ENCODE data around the gene SLC13A2. TPM values are rescaled to one million over a fixed set of nuclear protein-coding genes. Genes with fewer than 3 reads are reported as not detected.

SLC13A2 gene
- total RNA-seq, 1 experiment from 2014 or later, result not detected

DNA sequence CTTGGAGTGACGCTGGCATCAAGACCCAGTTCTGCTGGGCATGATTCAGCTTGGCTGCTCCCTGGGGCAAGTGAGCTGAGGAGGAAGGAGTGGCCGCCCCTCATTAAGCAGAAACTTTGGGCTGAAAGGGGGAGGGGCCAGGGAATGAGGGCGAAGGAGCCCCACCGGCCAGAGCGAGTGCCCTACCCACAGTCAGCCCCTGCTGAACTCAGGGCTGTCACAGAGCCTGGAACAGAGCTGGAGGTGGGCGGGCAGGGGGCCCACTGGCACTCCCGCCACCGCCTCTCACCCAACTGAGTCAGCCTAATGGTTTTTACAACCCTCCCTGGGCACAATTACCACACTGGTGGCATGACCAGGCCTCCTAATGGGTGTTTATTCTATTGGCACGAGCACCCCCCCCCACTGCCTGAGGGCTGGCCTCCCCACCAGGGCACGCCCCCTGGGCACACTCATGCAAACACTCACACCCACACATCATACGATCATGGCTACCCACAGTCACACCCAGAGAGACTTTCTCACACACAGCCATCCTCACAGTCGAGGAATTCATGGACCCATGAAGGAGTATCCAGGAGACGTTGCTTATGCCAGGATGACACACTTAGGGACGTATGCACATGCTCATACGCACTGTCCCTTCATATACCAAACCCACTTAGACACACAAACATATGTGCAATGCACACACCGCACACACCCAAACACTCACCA, 59.8 kb downstream of the SLC13A2 start:
- no CpG with 5 or more reads among the region's 16 CpGs for WGBS (ENCODE audit: extremely low coverage, insufficient read length, low lambda C conversion rate)
- DNase-seq, result no peak
- no peaks in the 10 kb centered on the region for H3K23me2 ChIP-seq (ENCODE audit: insufficient read length, low read depth, low read length, poor library complexity, severe bottlenecking)
- no peak overlapping the region for H2BK120ac ChIP-seq (ENCODE audit: low read depth, low read length, poor library complexity, severe bottlenecking)
- H4K91ac ChIP-seq (ENCODE audit: insufficient read length, low read depth, low read length), result no peak overlapping the region
- no peak overlapping the region for H3K23ac ChIP-seq (ENCODE audit: insufficient read length, low read depth, low read length)
- no peaks in the 10 kb centered on the region for H3K79me2 ChIP-seq (ENCODE audit: insufficient read depth, low read length)
- H3K18ac ChIP-seq (ENCODE audit: insufficient read length, low read depth, low read length), result no peak overlapping the region
- no peaks in the 10 kb centered on the region for H3K9me3 ChIP-seq (ENCODE audit: control insufficient read depth, low read depth, low read length)
- H4K5ac ChIP-seq (ENCODE audit: insufficient read length, low read depth, low read length), result no peak overlapping the region
- no peak overlapping the region for H2AFZ ChIP-seq (ENCODE audit: low read length)
- H3K27me3 Mint-ChIP-seq (ENCODE audit: low read depth), result peaks cover 12% of the 10 kb centered on the region
- no peak overlapping the region; a peak in 1 of 5 replicates for H3K4me3 Mint-ChIP-seq
- H2BK20ac ChIP-seq (ENCODE audit: low read depth, low read length, poor library complexity, severe bottlenecking), result no peak overlapping the region
- H3K27me3 ChIP-seq (ENCODE audit: insufficient read depth, low read length), result no peaks in the 10 kb centered on the region
- no peak overlapping the region for H3K9ac ChIP-seq (ENCODE audit: extremely low read depth, insufficient read length, low read length)
- peak overlapping the region in 1 of 3 experiments; percentile 43; a peak in 2 of 7 replicates for H3K27ac Mint-ChIP-seq
- H4K8ac ChIP-seq (replicated peaks; ENCODE audit: insufficient read length, low read depth, low read length), result no peak overlapping the region
- no peak overlapping the region for H3K56ac ChIP-seq (ENCODE audit: insufficient read length, low read depth, low read length)
- H3K4ac ChIP-seq (ENCODE audit: low read depth, low read length), result no peak overlapping the region
- H3K4me1 ChIP-seq (ENCODE audit: insufficient read depth, low read length), result no peaks in the 10 kb centered on the region
- H3T11ph ChIP-seq (ENCODE audit: low read length), result no peak overlapping the region
- H2BK5ac ChIP-seq (ENCODE audit: insufficient read length, low read length), result no peak overlapping the region
- no peak overlapping the region for H3K27ac ChIP-seq (ENCODE audit: insufficient read length, low read depth, low read length)
- no peaks in the 10 kb centered on the region for H4K20me1 ChIP-seq (ENCODE audit: control insufficient read depth, insufficient read depth, insufficient read length)
- no peak overlapping the region for H2AK5ac ChIP-seq (ENCODE audit: insufficient read length, low read length)
- TF ChIP-seq, protein P1, sequence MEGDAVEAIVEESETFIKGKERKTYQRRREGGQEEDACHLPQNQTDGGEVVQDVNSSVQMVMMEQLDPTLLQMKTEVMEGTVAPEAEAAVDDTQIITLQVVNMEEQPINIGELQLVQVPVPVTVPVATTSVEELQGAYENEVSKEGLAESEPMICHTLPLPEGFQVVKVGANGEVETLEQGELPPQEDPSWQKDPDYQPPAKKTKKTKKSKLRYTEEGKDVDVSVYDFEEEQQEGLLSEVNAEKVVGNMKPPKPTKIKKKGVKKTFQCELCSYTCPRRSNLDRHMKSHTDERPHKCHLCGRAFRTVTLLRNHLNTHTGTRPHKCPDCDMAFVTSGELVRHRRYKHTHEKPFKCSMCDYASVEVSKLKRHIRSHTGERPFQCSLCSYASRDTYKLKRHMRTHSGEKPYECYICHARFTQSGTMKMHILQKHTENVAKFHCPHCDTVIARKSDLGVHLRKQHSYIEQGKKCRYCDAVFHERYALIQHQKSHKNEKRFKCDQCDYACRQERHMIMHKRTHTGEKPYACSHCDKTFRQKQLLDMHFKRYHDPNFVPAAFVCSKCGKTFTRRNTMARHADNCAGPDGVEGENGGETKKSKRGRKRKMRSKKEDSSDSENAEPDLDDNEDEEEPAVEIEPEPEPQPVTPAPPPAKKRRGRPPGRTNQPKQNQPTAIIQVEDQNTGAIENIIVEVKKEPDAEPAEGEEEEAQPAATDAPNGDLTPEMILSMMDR (conservative IDR thresholded peaks at IDR 0.05), result no peak
- H3K14ac ChIP-seq (ENCODE audit: insufficient read depth, low read length), result no peak overlapping the region
- H3K36me3 Mint-ChIP-seq (ENCODE audit: insufficient read depth in 1 of 3, low read depth in 3 of 3), result no peaks in the 10 kb centered on the region
- peaks cover 0 to 21% of the 10 kb centered on the region in 2 experiments; a peak in 2 of 4 replicates for H3K4me1 Mint-ChIP-seq
- H2BK15ac ChIP-seq (ENCODE audit: low read depth, low read length), result no peak overlapping the region
- H3K4me2 ChIP-seq (ENCODE audit: insufficient read depth, insufficient read length, low read length), result no peak overlapping the region
- H3K9me3 Mint-ChIP-seq, result no peaks in the 10 kb centered on the region
- no peaks in the 10 kb centered on the region for H3K79me1 ChIP-seq (ENCODE audit: insufficient read depth, low read depth, low read length, poor library complexity, severe bottlenecking)
- H2BK12ac ChIP-seq (ENCODE audit: insufficient read length, low read depth, low read length), result no peak overlapping the region
